HG02885 (cell line): ENCODE results near the gene TM9SF4.

Experiments used
- ATAC-seq: cut with Tn5 transposase; IDR thresholded peaks from one replicate; pipeline ENCODE4 v1.9.1; 2021; ENCODE audit warnings: mild to moderate bottlenecking; ENCODE audit not compliant: unreplicated experiment, poor library complexity

The TM9SF4 gene

GRCh38 chr20:32109392-32110172, at the start of gene TM9SF4:
TSS of gene TM9SF4 (plus strand) at chr20:32109714. CDS start at chr20:32109741, 27 bp downstream.
- peak; percentile 85 for ATAC-seq

GRCh38 chr20:32062776-32063170, 46.7 kb upstream of the TM9SF4 start:
- peak; percentile 51 for ATAC-seq

GRCh38 chr20:32063695-32064094, 45.8 kb upstream of the TM9SF4 start:
- ATAC-seq = no peak

GRCh38 chr20:32064667-32065066, 44.8 kb upstream of the TM9SF4 start:
- no peak for ATAC-seq

GRCh38 chr20:32067234-32067821, 42.2 kb upstream of the TM9SF4 start:
- ATAC-seq = no peak

GRCh38 chr20:32068174-32068573, 41.3 kb upstream of the TM9SF4 start:
- ATAC-seq = no peak

- no peak for ATAC-seq
Measured at GRCh38 chr20:32069711-32070110, 39.8 kb upstream of the TM9SF4 start.

GRCh38 chr20:32070282-32070681, 39.2 kb upstream of the TM9SF4 start:
- ATAC-seq = no peak

GRCh38 chr20:32070690-32071213, 38.8 kb upstream of the TM9SF4 start:
- ATAC-seq = no peak

GRCh38 chr20:32071395-32072167, 37.9 kb upstream of the TM9SF4 start:
- no peak for ATAC-seq

- ATAC-seq = no peak
Measured at GRCh38 chr20:32072168-32072750, 37.3 kb upstream of the TM9SF4 start.

- ATAC-seq = no peak
Measured at GRCh38 chr20:32075534-32075933, 34.0 kb upstream of the TM9SF4 start.

GRCh38 chr20:32077190-32077589, 32.3 kb upstream of the TM9SF4 start:
- no peak for ATAC-seq

GRCh38 chr20:32078322-32078721, 31.2 kb upstream of the TM9SF4 start:
- no peak for ATAC-seq

GRCh38 chr20:32078791-32079190, 30.7 kb upstream of the TM9SF4 start:
- ATAC-seq = no peak

- ATAC-seq = no peak
Measured at GRCh38 chr20:32079655-32080109, 29.8 kb upstream of the TM9SF4 start.

- no peak for ATAC-seq
Measured at GRCh38 chr20:32080783-32081182, 28.7 kb upstream of the TM9SF4 start.

- no peak for ATAC-seq
Measured at GRCh38 chr20:32083469-32083868, 26.0 kb upstream of the TM9SF4 start.

- no peak for ATAC-seq
Measured at GRCh38 chr20:32087070-32087469, 22.4 kb upstream of the TM9SF4 start.

- no peak for ATAC-seq
Measured at GRCh38 chr20:32088759-32089158, 20.8 kb upstream of the TM9SF4 start.
